H9 (cell line): ENCODE results near the gene TOPORS. TPM values are rescaled to one million over a fixed set of nuclear protein-coding genes. Genes with fewer than 3 reads are reported as not detected.

Experiments
- DNase-seq: peaks from one replicate; pipeline ENCODE4 v3.0.0-alpha.2; 2017
- H2AFZ ChIP-seq: one replicate; pipeline ENCODE4 v1.6.1; 2013; ENCODE audit warnings: mild to moderate bottlenecking, low read length, control low read depth, moderate library complexity
- H2AK5ac ChIP-seq: 2 replicates; pipeline ENCODE4 v1.6.1; 2013; ENCODE audit warnings: low read length, control low read depth, mixed read lengths; ENCODE audit not compliant: insufficient read length
- H2BK120ac ChIP-seq: one replicate; pipeline ENCODE4 v1.6.1; 2013; ENCODE audit warnings: low read depth, mild to moderate bottlenecking, low read length, control low read depth, inconsistent platforms; ENCODE audit not compliant: poor library complexity, severe bottlenecking
- H2BK12ac ChIP-seq: 2 replicates; pipeline ENCODE4 v1.6.1; 2013; ENCODE audit warnings: low read length, control low read depth, mixed read lengths, low read depth; ENCODE audit not compliant: insufficient read length
- H2BK15ac ChIP-seq: 2 replicates; pipeline ENCODE4 v1.6.1; 2013; ENCODE audit warnings: low read depth, low read length, control low read depth
- H2BK20ac ChIP-seq: one replicate; pipeline ENCODE4 v1.6.1; 2013; ENCODE audit warnings: low read depth, mild to moderate bottlenecking, low read length, control low read depth, inconsistent platforms; ENCODE audit not compliant: poor library complexity, severe bottlenecking
- H2BK5ac ChIP-seq: 2 replicates; pipeline ENCODE4 v1.6.1; 2013; ENCODE audit warnings: low read length, control low read depth, mixed read lengths; ENCODE audit not compliant: insufficient read length
- H3K14ac ChIP-seq: 2 replicates; pipeline ENCODE4 v1.6.1; 2013; ENCODE audit warnings: low read length, control low read depth; ENCODE audit not compliant: insufficient read depth
- H3K18ac ChIP-seq: 2 replicates; pipeline ENCODE4 v1.6.1; 2013; ENCODE audit warnings: low read depth, mild to moderate bottlenecking, mixed read lengths, low read length, control low read depth; ENCODE audit not compliant: insufficient read length
- H3K23ac ChIP-seq: 2 replicates; pipeline ENCODE4 v1.6.1; 2013; ENCODE audit warnings: low read length, control low read depth, mixed read lengths, low read depth; ENCODE audit not compliant: insufficient read length
- H3K23me2 ChIP-seq: 2 replicates; pipeline ENCODE4 v1.6.1; 2013; ENCODE audit warnings: low read depth, mild to moderate bottlenecking, mixed read lengths, low read length, control low read depth; ENCODE audit not compliant: insufficient read length, poor library complexity, severe bottlenecking
- H3K27ac ChIP-seq: 2 replicates; pipeline ENCODE4 v1.5.1; 2013; ENCODE audit warnings: low read length, control low read depth, mixed read lengths, low read depth; ENCODE audit not compliant: insufficient read length
- H3K27me3 ChIP-seq: 2 replicates; pipeline ENCODE4 v1.6.1; 2013; ENCODE audit warnings: low read length, control low read depth, inconsistent platforms; ENCODE audit not compliant: insufficient read depth
- H3K4ac ChIP-seq: 2 replicates; pipeline ENCODE4 v1.6.1; 2013; ENCODE audit warnings: low read depth, mild to moderate bottlenecking, control low read depth, inconsistent platforms, low read length, moderate library complexity
- H3K4me1 ChIP-seq: 2 replicates; pipeline ENCODE4 v1.6.1; 2013; ENCODE audit warnings: low read length, control low read depth, inconsistent platforms; ENCODE audit not compliant: insufficient read depth
- H3K4me2 ChIP-seq: 2 replicates; pipeline ENCODE4 v1.6.1; 2013; ENCODE audit warnings: low read length, control low read depth, mixed read lengths; ENCODE audit not compliant: insufficient read length, insufficient read depth
- H3K56ac ChIP-seq: 2 replicates; pipeline ENCODE4 v1.6.1; 2013; ENCODE audit warnings: low read depth, mild to moderate bottlenecking, mixed read lengths, low read length, control low read depth; ENCODE audit not compliant: insufficient read length
- H3K79me1 ChIP-seq: 2 replicates; pipeline ENCODE4 v1.6.1; 2013; ENCODE audit warnings: low read depth, mild to moderate bottlenecking, moderate library complexity, low read length, control low read depth, inconsistent platforms; ENCODE audit not compliant: insufficient read depth, poor library complexity, severe bottlenecking
- H3K79me2 ChIP-seq: 2 replicates; pipeline ENCODE4 v1.6.1; 2013; ENCODE audit warnings: low read length, control low read depth, inconsistent platforms; ENCODE audit not compliant: insufficient read depth
- H3K9ac ChIP-seq: 2 replicates; pipeline ENCODE4 v1.6.1; 2013; ENCODE audit warnings: low read length, control low read depth, mixed read lengths; ENCODE audit not compliant: insufficient read length; ENCODE audit errors: extremely low read depth
- H3K9me3 ChIP-seq: one replicate; pipeline ENCODE4 v1.6.1; 2013; ENCODE audit warnings: low read depth, low read length, inconsistent platforms; ENCODE audit not compliant: control insufficient read depth
- H3T11ph ChIP-seq: one replicate; pipeline ENCODE4 v1.6.1; 2013; ENCODE audit warnings: mild to moderate bottlenecking, low read length, control low read depth, inconsistent platforms
- H4K20me1 ChIP-seq: one replicate; pipeline ENCODE4 v1.6.1; 2013; ENCODE audit not compliant: control insufficient read depth, insufficient read length, insufficient read depth
- H4K5ac ChIP-seq: 2 replicates; pipeline ENCODE4 v1.6.1; 2013; ENCODE audit warnings: low read depth, mild to moderate bottlenecking, mixed read lengths, low read length, control low read depth; ENCODE audit not compliant: insufficient read length
- H4K8ac ChIP-seq: replicated peaks from 2 replicates; pipeline ENCODE4 v1.6.1; 2013; ENCODE audit warnings: low read length, control low read depth, mixed read lengths, low read depth; ENCODE audit not compliant: insufficient read length
- H4K91ac ChIP-seq: 2 replicates; pipeline ENCODE4 v1.6.1; 2013; ENCODE audit warnings: low read depth, mild to moderate bottlenecking, moderate library complexity, mixed read lengths, low read length, control low read depth; ENCODE audit not compliant: insufficient read length
- H3K27ac Mint-ChIP-seq, 3 experiments: 2 replicates in 2 of 3; 3 replicates in 1 of 3; pipeline ENCODE4 v1.8.0; 2020 to 2021; ENCODE audit warnings: mixed read lengths in 3 of 3, mild to moderate bottlenecking in 1 of 3, moderate library complexity in 1 of 3
- H3K27me3 Mint-ChIP-seq: 2 replicates; pipeline ENCODE4 v1.8.0; 2021; ENCODE audit warnings: low read depth, mild to moderate bottlenecking, moderate library complexity, mixed read lengths
- H3K36me3 Mint-ChIP-seq, 3 experiments: 2 replicates in 2 of 3; 3 replicates in 1 of 3; pipeline ENCODE4 v1.8.0; 2020 to 2021; ENCODE audit warnings: low read depth in 3 of 3, mixed read lengths in 3 of 3; ENCODE audit not compliant: insufficient read depth in 1 of 3
- H3K4me1 Mint-ChIP-seq, 2 experiments: 2 replicates each; pipeline ENCODE4 v1.8.0; 2020; ENCODE audit warnings: mixed read lengths in 2 of 2
- H3K4me3 Mint-ChIP-seq, 2 experiments: 2 replicates in 1 of 2; 3 replicates in 1 of 2; pipeline ENCODE4 v1.8.0; 2020 to 2021; ENCODE audit warnings: mild to moderate bottlenecking in 2 of 2, mixed read lengths in 2 of 2, moderate library complexity in 1 of 2
- H3K9me3 Mint-ChIP-seq, 2 experiments: 2 replicates in 1 of 2; 3 replicates in 1 of 2; pipeline ENCODE4 v1.8.0; 2020; ENCODE audit warnings: mild to moderate bottlenecking in 2 of 2, mixed read lengths in 2 of 2, moderate library complexity in 1 of 2
- CTCF ChIP-seq: fragments of 200-600 bp; sonication (generic); conservative IDR thresholded peaks from 3 replicates; pipeline ENCODE4 v1.8.0; 2021; ENCODE audit warnings: antibody characterized with exemption, mild to moderate bottlenecking
- WGBS: extraction: QIAGEN DNeasy Blood & Tissue Kit; methylation state at CpG from one replicate; pipeline ENCODE4 v1.1.7; 2013; ENCODE audit warnings: missing lambda C conversion rate, low lambda C conversion rate, mixed read lengths; ENCODE audit not compliant: insufficient read length; ENCODE audit errors: extremely low coverage; 5-methylcytosine and 5-hydroxymethylcytosine counted together
- total RNA-seq: library from RNA; stranded (reverse); gene quantifications from 2 replicates; pipeline ENCODE4 v1.2.1, GENCODE V29; 2021

The TOPORS gene
- total RNA-seq, 1 experiment from 2014 or later: 31.9 TPM

GRCh38 chr9:32503008-32503407 is 49.4 kb downstream of the TOPORS start:
- no peak overlapping the region for H3T11ph ChIP-seq
- no peak for TF ChIP-seq CTCF

More at GRCh38 chr9:32503008-32503407, 49.4 kb downstream of the TOPORS start:
- Mint-ChIP-seq H3K4me3 (no peak overlapping the region), H3K27ac (peak overlapping the region in 2 of 3 experiments; percentile 25 to 80; a peak in 3 of 7 replicates), H3K4me1 (peaks cover 11 to 13% of the 10 kb centered on the region in 2 experiments; a peak in 3 of 4 replicates), H3K36me3 (peaks cover 8 to 16% (median 13%) of the 10 kb centered on the region in 3 experiments), H3K9me3 (peaks cover 0 to 3% of the 10 kb centered on the region in 2 experiments; a peak in 3 of 5 replicates), H3K27me3 (no peaks in the 10 kb centered on the region)
- H4K8ac ChIP-seq: no peak overlapping the region
- H3K4me1 ChIP-seq: no peaks in the 10 kb centered on the region
- H3K23me2 ChIP-seq: no peaks in the 10 kb centered on the region
- no peak overlapping the region for H3K4ac ChIP-seq
- no peak overlapping the region for H2BK15ac ChIP-seq
- no peak overlapping the region for H3K4me2 ChIP-seq
- no peaks in the 10 kb centered on the region for H4K20me1 ChIP-seq
- no peak overlapping the region for H3K14ac ChIP-seq
- H3K18ac ChIP-seq: no peak overlapping the region
- H2AK5ac ChIP-seq: no peak overlapping the region
- no peak overlapping the region for H2BK20ac ChIP-seq
- no peak overlapping the region for H3K9ac ChIP-seq
- no CpG with 5 or more reads among the region's 3 CpGs for WGBS
- H4K5ac ChIP-seq: no peak overlapping the region
- H3K9me3 ChIP-seq: no peaks in the 10 kb centered on the region
- no peak overlapping the region for H4K91ac ChIP-seq
- H3K79me2 ChIP-seq: no peaks in the 10 kb centered on the region
- no peak for DNase-seq
- H3K27ac ChIP-seq: no peak overlapping the region
- H3K23ac ChIP-seq: no peak overlapping the region
- no peak overlapping the region for H2BK120ac ChIP-seq
- no peak overlapping the region for H2AFZ ChIP-seq
- H2BK5ac ChIP-seq: no peak overlapping the region
- no peaks in the 10 kb centered on the region for H3K27me3 ChIP-seq
- H3K56ac ChIP-seq: no peak overlapping the region
- no peaks in the 10 kb centered on the region for H3K79me1 ChIP-seq
- H2BK12ac ChIP-seq: no peak overlapping the region
